GM10266 (cell line): ENCODE measurements around the gene MAFF.

Experiments
- DNase-seq: peaks from one replicate; pipeline ENCODE4 v3.0.0; 2012; ENCODE audit errors: extremely low spot score
- TF ChIP-seq, protein P1 (sequence below): IDR thresholded peaks from 2 replicates; pipeline ENCODE4 v1.5.1; 2012; ENCODE audit warnings: mild to moderate bottlenecking, low read depth; ENCODE audit not compliant: control insufficient read depth, insufficient read depth; ENCODE audit errors: missing control alignments

MAFF gene

DNA sequence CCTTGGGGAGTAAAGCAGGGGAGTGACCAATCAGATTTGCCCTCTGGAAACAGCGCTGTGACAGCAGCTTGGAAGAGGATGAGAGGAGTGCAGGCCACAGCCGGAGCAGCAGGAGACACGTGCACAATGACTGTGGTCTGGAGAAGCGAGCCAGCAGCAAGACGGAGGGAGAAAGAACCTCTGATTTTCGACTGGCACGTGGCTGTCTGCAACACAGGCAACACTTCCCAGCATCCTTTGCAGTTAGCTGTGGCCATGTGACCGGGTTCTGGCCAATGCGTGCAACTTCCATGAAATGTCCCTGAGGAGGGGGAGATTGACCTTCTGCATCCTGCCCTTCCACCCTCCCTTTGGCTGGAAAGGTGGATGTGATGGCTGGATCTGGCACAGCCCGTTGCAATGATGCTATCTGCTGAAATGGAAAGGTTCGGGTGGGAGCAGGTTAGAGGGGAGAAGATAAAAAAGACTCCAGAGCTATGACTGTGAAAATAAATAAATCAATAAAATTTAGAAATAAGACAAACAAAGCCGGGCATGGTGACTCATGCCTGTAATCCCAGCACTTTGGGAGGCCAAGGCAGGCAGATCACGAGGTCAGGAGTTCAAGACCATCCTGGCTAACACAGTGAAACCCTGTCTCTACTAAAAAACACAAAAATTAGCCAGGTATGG, 35.7 kb upstream of the MAFF start:
- no peak for DNase-seq
- TF ChIP-seq, protein P1, sequence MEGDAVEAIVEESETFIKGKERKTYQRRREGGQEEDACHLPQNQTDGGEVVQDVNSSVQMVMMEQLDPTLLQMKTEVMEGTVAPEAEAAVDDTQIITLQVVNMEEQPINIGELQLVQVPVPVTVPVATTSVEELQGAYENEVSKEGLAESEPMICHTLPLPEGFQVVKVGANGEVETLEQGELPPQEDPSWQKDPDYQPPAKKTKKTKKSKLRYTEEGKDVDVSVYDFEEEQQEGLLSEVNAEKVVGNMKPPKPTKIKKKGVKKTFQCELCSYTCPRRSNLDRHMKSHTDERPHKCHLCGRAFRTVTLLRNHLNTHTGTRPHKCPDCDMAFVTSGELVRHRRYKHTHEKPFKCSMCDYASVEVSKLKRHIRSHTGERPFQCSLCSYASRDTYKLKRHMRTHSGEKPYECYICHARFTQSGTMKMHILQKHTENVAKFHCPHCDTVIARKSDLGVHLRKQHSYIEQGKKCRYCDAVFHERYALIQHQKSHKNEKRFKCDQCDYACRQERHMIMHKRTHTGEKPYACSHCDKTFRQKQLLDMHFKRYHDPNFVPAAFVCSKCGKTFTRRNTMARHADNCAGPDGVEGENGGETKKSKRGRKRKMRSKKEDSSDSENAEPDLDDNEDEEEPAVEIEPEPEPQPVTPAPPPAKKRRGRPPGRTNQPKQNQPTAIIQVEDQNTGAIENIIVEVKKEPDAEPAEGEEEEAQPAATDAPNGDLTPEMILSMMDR, result no peak

DNA sequence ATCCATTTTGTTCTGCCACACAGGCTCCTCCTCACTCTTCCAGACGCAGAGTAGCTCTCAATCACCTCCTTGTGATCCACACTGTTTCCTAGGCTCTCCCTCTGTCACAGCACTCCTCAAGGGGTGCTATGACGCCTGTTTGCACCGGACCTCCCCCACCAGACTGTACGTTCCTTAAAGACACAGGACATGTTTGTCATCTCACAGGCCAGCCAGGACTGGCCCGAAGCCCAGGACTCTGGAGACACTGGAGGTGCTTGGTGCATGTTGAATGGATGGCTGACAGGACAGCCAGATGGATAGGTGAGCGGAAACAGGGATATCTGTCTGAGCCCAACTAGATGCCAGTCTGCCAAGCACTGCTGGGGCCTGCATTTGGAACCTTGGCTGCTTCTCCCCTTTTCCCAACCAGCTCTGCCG, 33.8 kb upstream of the MAFF start:
- DNase-seq, result no peak
- TF ChIP-seq, protein P1, result no peak

DNA sequence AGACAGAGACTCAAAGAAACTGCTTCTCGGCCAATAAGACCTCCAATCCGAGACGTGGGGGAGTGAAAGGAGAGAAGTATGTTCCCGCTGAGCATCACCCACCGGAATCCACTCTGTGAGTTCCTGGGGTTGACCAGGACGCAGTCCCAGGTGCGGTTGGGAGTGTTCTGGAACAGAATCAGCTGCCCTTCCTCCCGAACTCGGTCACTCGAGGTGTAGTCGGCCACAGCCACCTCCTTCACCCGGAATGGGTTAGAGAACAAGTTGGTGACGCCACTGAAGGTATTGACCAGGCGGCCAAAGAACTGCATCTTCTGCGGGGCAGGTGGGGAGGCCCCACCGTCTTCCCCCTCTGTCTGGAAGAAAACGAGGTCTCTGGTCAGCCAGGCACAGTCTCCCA, 32.7 kb upstream of the MAFF start:
- TF ChIP-seq, protein P1, result no peak
- no peak for DNase-seq

DNA sequence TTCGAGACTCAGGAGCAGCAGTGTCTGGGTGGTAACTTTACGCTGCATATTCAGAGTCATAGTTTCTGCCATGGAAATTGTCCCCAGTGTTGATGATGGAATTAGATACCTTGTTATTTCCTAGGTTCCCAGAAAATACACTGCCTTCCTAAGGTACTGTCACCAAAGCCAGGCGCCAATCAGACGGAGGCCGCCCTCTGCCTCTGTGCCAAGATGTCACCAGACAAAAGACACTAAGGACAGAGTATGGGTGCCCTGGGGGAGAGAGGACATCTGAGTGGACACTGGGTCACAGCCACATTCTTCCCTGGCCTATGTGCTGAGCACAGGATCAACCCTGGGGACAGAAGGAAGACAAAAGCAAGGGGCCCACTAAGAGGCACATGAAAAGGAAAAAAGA, 31.3 kb upstream of the MAFF start:
- TF ChIP-seq, protein P1, result no peak
- DNase-seq, result no peak

DNA sequence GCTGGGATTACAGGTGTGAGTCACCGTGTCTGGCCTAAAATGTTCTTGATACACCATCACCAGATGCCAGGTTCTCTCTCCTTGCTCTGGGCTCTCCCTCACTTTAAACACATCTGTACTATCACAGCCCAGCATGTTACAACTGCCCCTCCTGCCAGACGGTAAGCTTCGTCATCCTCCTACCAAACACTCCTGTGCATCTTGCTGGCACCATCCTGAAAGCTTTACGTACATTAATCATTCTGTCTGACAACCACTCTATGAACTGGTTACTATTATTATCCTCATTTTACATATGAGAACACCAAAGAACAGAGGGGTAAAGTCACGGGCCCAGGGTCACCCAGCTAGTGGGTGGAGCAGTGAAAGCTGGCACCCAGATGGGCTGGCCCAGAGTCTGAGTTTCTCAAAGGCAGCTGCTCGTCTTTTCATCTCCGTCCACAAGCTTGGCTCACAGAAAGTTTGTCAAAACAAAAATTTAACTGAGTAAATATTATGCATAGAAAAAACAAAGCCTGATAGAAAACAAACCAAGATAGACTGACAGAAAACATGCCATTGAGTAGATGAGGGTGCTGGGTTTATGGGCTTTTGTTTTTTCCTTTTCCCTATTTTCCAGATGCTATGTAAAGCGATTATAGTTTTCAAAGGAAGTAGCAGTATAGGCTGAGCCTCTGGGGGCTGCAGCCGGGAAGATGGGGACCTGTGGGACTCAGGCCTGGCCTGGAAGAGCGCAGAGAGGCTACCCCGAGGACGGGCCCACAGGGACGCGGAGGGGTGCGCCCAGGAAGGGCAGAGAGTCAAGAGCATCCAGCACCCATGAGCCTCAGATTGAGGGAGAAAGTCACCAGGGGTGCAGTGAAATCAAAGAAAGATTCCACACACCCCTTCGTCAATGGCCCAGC, 29.6 kb upstream of the MAFF start:
- TF ChIP-seq, protein P1, result no peak
- no peak for DNase-seq

DNA sequence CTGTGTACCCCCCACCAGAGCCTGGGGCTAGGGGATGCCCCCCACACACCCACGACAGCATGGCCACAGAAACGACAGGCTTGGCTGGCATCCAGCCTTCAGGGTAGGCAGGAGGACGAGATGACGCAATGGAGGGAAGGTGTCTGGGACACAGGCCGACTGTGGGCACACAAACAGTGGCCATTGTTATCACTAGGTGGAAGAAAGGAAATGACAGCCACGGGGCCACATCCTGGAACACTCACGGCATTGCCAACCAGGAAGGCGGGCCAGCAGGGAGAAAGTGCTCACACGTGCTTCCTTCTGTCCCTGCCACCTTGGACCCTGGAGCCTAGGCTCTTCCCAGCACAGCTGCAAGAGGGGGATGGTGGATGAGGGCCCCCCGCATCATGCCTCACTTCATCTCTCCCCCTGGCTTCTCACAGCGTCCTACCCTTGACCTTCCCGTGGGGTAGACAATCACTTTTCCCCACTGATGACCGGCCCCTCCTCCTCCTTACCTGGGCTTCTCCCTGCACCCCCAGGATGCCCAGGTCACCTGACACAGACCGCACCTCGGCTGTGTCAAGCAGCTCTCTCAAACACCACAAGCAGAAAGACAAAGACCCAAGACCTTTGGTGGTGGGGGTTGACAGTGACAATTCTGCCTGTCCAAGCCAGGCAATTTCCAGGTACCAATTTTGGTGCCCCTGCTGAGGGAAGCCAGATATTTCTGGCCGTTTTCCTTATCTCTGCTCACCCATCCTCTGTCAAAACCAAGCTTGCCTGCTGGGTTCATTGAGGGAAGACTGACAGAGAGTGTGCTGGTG, 28.8 kb upstream of the MAFF start:
- no peak for DNase-seq
- TF ChIP-seq, protein P1, result no peak
